ENCODE measurements around the gene IL20. TPM values are rescaled to one million over a fixed set of nuclear protein-coding genes. Genes with fewer than 3 reads are reported as not detected.

Gene IL20
- total RNA-seq, 4 donors from 2014 or later = not detected

GRCh38 chr1:206893380-206893779, 28.0 kb downstream of the IL20 start:
- WGBS, 2 donors (ENCODE audit: low coverage in 1 of 2) = 56 to 79% methylated on average over 1 to 2 of the region's 2 CpGs
- ATAC-seq = no peak
- TF ChIP-seq CTCF (IDR thresholded peaks at IDR 0.05) (no peak), POLR2A (IDR thresholded peaks at IDR 0.05) (no peak), EP300 (IDR thresholded peaks at IDR 0.05) (no peak), POLR2AphosphoS5 (IDR thresholded peaks at IDR 0.05) (no peak)
- peaks cover 37% of the 10 kb centered on the region for H3K27me3 ChIP-seq
- H3K27ac ChIP-seq = no peak overlapping the region
- H3K4me3 ChIP-seq = no peak overlapping the region
- no peaks in the 10 kb centered on the region for H3K4me1 ChIP-seq
- no peaks in the 10 kb centered on the region for H3K9me3 ChIP-seq
- H3K36me3 ChIP-seq = no peaks in the 10 kb centered on the region

- WGBS, 2 donors (ENCODE audit: low coverage in 1 of 2) = 81 to 100% methylated on average over 2 of the region's 3 CpGs
- Histone ChIP-seq H3K27ac (no peak overlapping the region), H3K27me3 (peaks cover 45% of the 10 kb centered on the region), H3K4me1 (no peaks in the 10 kb centered on the region), H3K36me3 (no peaks in the 10 kb centered on the region), H3K4me3 (no peak overlapping the region), H3K9me3 (no peaks in the 10 kb centered on the region)
- TF ChIP-seq POLR2A (IDR thresholded peaks at IDR 0.05) (no peak), EP300 (IDR thresholded peaks at IDR 0.05) (no peak), CTCF (IDR thresholded peaks at IDR 0.05) (no peak), POLR2AphosphoS5 (IDR thresholded peaks at IDR 0.05) (no peak)
- ATAC-seq = no peak
These were observed 29.9 kb downstream of the IL20 start for GRCh38 chr1:206895325-206895724.

GRCh38 chr1:206895837-206896242, 30.4 kb downstream of the IL20 start:
- 19 to 31% methylated on average over 3 of the region's 3 CpGs for WGBS, 2 donors (ENCODE audit: low coverage in 1 of 2)
- TF ChIP-seq EP300 (IDR thresholded peaks at IDR 0.05) = no peak
- no peak for TF ChIP-seq POLR2AphosphoS5 (IDR thresholded peaks at IDR 0.05)
- TF ChIP-seq CTCF (IDR thresholded peaks at IDR 0.05) = no peak
- TF ChIP-seq POLR2A (IDR thresholded peaks at IDR 0.05) = no peak

GRCh38 chr1:206896261-206896660, 30.8 kb downstream of the IL20 start:
- Histone ChIP-seq H3K9me3 (no peaks in the 10 kb centered on the region), H3K36me3 (no peaks in the 10 kb centered on the region), H3K27me3 (peaks cover 39% of the 10 kb centered on the region), H3K27ac (no peak overlapping the region), H3K4me3 (no peak overlapping the region), H3K4me1 (no peaks in the 10 kb centered on the region)
- no peak for ATAC-seq
- TF ChIP-seq POLR2A (IDR thresholded peaks at IDR 0.05) (no peak), POLR2AphosphoS5 (IDR thresholded peaks at IDR 0.05) (no peak), EP300 (IDR thresholded peaks at IDR 0.05) (no peak), CTCF (IDR thresholded peaks at IDR 0.05) (no peak)
- WGBS, 2 donors (ENCODE audit: low coverage in 1 of 2) = 29 to 73% methylated on average over 1 to 3 of the region's 3 CpGs

More at GRCh38 chr1:206895837-206896242, 30.4 kb downstream of the IL20 start:
- Histone ChIP-seq H3K36me3 (no peaks in the 10 kb centered on the region), H3K4me3 (no peak overlapping the region), H3K27me3 (peaks cover 44% of the 10 kb centered on the region), H3K4me1 (no peaks in the 10 kb centered on the region), H3K9me3 (no peaks in the 10 kb centered on the region), H3K27ac (no peak overlapping the region)
- no peak for ATAC-seq

GRCh38 chr1:206897175-206897574, 31.8 kb downstream of the IL20 start, which contains the start of gene IL24:
Gene IL24 (plus strand): TSS chr1:206897443. CDS start chr1:206897833, 390 bp downstream.
- H3K27ac ChIP-seq = no peak within 1 kb of the TSS
- H3K4me1 ChIP-seq = no peaks in the 10 kb centered on the region
- H3K9me3 ChIP-seq = no peaks in the 10 kb centered on the region
- no peaks in the 10 kb centered on the region for H3K36me3 ChIP-seq
- no peak for ATAC-seq
- 49 to 57% methylated on average over 2 to 4 of the region's 4 CpGs for WGBS, 2 donors (ENCODE audit: low coverage in 1 of 2)
- peaks cover 31% of the 10 kb centered on the region for H3K27me3 ChIP-seq
- no peak for TF ChIP-seq POLR2A (IDR thresholded peaks at IDR 0.05)
- TF ChIP-seq EP300 (IDR thresholded peaks at IDR 0.05) = no peak
- no peak for TF ChIP-seq CTCF (IDR thresholded peaks at IDR 0.05)
- TF ChIP-seq POLR2AphosphoS5 (IDR thresholded peaks at IDR 0.05) = no peak
- H3K4me3 ChIP-seq = no peak within 1 kb of the TSS
